GM15510 (cell line): Measurements from ENCODE around the gene LRRC15.

Experiments used
- POLR2A ChIP-seq: IDR thresholded peaks from 3 replicates; pipeline ENCODE4 v1.6.1; 2011; ENCODE audit warnings: borderline replicate concordance; ENCODE audit not compliant: insufficient read length; ENCODE audit errors: extremely low read depth

LRRC15 gene

DNA sequence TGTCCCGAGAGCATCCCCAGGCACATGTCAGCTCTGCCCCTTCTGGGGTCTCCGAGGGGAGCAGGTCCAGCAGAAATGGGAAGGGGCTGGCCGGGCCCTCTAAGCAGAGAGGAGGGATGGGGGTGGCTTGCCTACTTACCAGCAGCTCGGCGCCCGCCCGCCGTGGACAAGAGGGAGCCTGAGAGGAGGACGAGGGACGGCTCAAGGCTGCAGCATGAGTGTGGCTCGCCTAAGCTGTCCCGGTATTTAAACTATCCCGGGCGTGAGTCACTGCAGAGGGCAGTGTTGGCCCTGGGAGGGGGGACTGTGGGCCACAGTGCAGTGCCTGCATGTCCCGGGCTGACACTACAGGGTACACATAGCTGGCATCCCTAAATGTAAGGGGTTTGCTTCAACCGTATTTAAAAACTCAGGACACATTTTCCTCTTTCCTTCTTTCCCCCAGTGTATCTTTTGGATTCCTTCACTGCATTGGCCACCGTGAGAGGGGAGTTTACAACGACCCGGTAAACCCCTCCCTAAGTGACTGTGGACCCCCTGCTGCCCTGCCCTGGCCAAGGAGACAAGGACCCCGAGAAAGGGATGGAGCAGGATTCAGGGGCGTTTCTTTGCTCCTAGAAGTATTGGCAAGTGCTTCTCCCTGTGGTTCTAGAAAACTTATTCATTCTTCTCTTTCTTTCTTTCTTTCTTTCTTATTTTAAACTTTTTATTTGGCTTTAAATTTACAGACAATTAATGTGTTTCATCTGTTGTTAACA lies at the start of gene LRRC15:
Gene LRRC15 (minus strand): TSS at position 222 of the 758 bp plus-strand sequence. CDS start 8,700 bp downstream, outside the sequence.
- TF ChIP-seq POLR2A: no peak

GRCh38 chr3:194418671-194419070 lies 49.1 kb upstream of the LRRC15 start:
- no peak for TF ChIP-seq POLR2A

- TF ChIP-seq POLR2A: no peak
Measured at GRCh38 chr3:194407423-194407822, 37.9 kb upstream of the LRRC15 start.

DNA sequence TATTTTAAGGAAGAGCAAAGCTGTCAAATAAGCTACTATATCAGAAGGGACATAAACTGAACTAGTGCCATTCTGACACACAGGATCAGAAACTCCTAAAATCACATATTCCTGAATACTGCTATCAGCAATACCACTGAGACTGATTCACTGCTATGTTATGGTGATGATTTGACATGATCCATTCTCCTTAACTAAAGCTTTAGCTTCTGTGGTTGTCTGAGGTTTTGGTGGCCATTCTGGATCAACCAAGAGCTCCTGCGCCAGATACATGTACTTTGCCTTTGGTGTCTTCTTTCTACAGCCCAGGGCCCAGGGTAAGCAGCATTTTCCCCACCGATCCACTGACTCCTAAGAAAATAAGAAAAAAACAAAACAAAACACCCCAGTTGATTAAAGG lies 36.2 kb upstream of the LRRC15 start:
- TF ChIP-seq POLR2A: no peak

- TF ChIP-seq POLR2A: no peak
Measured at GRCh38 chr3:194404365-194405140, 35.0 kb upstream of the LRRC15 start.

GRCh38 chr3:194401868-194402329 lies 32.4 kb upstream of the LRRC15 start:
- no peak for TF ChIP-seq POLR2A

- no peak for TF ChIP-seq POLR2A
Measured at GRCh38 chr3:194401346-194401745, 31.8 kb upstream of the LRRC15 start.

DNA sequence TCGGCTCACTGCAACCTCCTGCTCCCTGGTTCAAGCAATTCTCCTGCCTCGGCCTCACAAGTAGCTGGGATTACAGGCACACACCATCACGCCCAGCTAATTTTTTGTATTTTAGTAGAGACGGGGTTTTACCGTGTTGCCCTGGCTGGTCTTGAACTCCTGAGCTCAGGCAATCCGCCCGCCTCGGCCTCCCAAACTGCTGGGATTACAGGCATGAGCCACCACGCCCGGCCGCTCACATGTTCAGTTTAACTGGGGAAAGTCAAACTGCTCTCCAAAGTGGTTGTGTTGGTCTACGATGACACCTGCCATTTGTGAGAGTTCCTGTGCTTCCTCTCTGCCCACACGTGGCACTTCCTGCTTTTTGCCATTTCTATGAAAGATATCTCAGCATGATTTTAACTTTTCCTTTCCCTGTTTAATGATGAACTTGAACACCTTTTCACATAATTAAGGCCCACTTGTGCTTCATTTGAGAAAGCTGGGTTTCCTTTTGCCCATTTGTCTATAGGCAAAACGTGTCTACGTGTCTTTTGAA lies 30.4 kb upstream of the LRRC15 start:
- no peak for TF ChIP-seq POLR2A

GRCh38 chr3:194399166-194399565 lies 29.6 kb upstream of the LRRC15 start, which contains the start of gene GP5:
Gene GP5 (minus strand): TSS chr3:194399266. CDS start chr3:194398282, 984 bp downstream.
- TF ChIP-seq POLR2A: no peak

DNA sequence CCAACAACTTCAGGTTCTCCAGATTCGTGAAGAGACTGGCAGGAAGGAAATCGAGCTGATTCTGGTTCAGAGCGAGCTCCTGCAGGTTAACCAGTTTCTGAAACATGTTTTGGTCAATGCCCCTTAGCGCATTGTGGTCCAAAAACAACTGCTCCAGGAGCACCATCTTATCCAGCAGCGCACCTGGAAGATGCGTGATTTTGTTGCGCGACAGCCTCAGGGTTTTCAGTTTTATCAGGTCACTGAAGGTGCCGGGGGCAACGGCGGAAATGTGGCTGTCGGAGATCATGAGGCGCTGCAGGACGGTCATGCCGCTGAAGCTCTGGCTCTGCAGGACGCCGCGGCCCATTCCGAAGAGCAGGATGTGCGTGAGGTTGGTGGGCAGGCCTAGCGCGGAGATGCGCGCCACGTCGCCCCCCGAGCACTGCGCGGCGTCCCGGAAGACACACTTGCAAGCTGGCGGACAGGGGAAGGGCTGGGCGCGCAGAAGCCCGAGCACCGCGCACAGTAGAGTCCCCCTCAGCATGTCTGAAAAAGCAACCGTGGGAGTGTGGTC lies 28.3 kb upstream of the LRRC15 start:
- no peak for TF ChIP-seq POLR2A

- TF ChIP-seq POLR2A: no peak
Measured at GRCh38 chr3:194396859-194397756, 27.6 kb upstream of the LRRC15 start.

GRCh38 chr3:194396539-194396858 lies 27.0 kb upstream of the LRRC15 start:
- no peak for TF ChIP-seq POLR2A

- TF ChIP-seq POLR2A: no peak
Measured at GRCh38 chr3:194395778-194396538, 26.4 kb upstream of the LRRC15 start.
